Central memory CD8-positive, alpha-beta T cell (primary cell): ENCODE data around the gene UACA.
"Not testable (repeated sequence)": the region's sequence is repeated elsewhere in the genome, so short reads cannot be mapped to it uniquely, and the experiment has no call there.

Experiments used
- ATAC-seq: fragments of 150-1000 bp; cut with Tn5 transposase; replicated peaks from 2 replicates; pipeline ENCODE4 v1.10.0; 2022; ENCODE audit warnings: mild to moderate bottlenecking, moderate FRiP score, moderate number of reproducible peaks; ENCODE audit not compliant: poor library complexity, severe bottlenecking; ENCODE audit errors: extremely low read depth
- DNase-seq, 2 donors: peaks; one replicate each; pipeline ENCODE4 v3.0.0; 2021; ENCODE audit warnings: low spot score in 2 of 2
- H3K27ac Mint-ChIP-seq: one replicate; pipeline ENCODE4 v1.8.0; 2022; ENCODE audit warnings: low read depth, mild to moderate bottlenecking, moderate library complexity, mixed read lengths
- H3K27me3 Mint-ChIP-seq: one replicate; pipeline ENCODE4 v1.8.0; 2022; ENCODE audit warnings: mixed read lengths
- H3K36me3 Mint-ChIP-seq: one replicate; pipeline ENCODE4 v1.8.0; 2022; ENCODE audit warnings: mild to moderate bottlenecking, moderate library complexity, mixed read lengths; ENCODE audit not compliant: insufficient read depth
- H3K4me1 Mint-ChIP-seq: one replicate; pipeline ENCODE4 v1.8.0; 2022; ENCODE audit warnings: mixed read lengths
- H3K4me3 Mint-ChIP-seq: one replicate; pipeline ENCODE4 v1.8.0; 2022; ENCODE audit warnings: mild to moderate bottlenecking, moderate library complexity, mixed read lengths
- H3K9me3 Mint-ChIP-seq: one replicate; pipeline ENCODE4 v1.8.0; 2022; ENCODE audit warnings: mixed read lengths

Gene UACA

DNA sequence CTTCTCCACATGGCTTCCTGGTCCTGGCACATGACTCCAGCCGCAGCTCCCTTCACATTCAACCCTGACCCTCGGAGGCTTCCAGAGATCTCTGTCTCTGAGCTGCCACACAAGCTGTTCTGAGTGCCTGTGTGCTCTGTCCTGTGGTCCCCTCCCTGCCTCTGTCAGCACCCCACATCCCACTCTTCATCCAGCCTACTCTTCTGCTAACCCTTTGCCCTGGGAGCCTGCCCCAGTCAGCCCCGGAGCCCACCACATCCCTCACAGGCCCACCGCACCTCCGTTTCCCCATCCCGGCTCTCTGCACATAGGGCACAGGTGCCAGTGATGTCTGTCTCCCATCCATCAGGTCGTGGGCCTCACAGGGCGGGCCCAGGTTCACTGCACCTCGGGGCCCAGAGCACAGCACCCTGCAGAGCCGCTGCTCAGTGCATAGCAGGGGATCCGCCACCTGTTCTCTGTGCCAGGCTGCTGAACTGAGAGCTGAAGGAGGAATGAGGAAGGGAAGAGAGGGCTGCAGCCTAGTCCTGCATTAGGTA lies 133.6 kb downstream of the UACA start:
- H3K27ac Mint-ChIP-seq, result peak overlapping the region; percentile 8
- DNase-seq (no peak), ATAC-seq (no peak)
- no peaks in the 10 kb centered on the region for H3K9me3 Mint-ChIP-seq
- H3K4me1 Mint-ChIP-seq, result no peaks in the 10 kb centered on the region
- H3K36me3 Mint-ChIP-seq, result no peaks in the 10 kb centered on the region
- H3K27me3 Mint-ChIP-seq, result peaks cover 90% of the 10 kb centered on the region
- no peak overlapping the region for H3K4me3 Mint-ChIP-seq

GRCh38 chr15:70628549-70628896 lies 134.8 kb downstream of the UACA start:
- no peak for ATAC-seq
- Mint-ChIP-seq H3K27ac (no peak overlapping the region), H3K36me3 (no peaks in the 10 kb centered on the region)

DNA sequence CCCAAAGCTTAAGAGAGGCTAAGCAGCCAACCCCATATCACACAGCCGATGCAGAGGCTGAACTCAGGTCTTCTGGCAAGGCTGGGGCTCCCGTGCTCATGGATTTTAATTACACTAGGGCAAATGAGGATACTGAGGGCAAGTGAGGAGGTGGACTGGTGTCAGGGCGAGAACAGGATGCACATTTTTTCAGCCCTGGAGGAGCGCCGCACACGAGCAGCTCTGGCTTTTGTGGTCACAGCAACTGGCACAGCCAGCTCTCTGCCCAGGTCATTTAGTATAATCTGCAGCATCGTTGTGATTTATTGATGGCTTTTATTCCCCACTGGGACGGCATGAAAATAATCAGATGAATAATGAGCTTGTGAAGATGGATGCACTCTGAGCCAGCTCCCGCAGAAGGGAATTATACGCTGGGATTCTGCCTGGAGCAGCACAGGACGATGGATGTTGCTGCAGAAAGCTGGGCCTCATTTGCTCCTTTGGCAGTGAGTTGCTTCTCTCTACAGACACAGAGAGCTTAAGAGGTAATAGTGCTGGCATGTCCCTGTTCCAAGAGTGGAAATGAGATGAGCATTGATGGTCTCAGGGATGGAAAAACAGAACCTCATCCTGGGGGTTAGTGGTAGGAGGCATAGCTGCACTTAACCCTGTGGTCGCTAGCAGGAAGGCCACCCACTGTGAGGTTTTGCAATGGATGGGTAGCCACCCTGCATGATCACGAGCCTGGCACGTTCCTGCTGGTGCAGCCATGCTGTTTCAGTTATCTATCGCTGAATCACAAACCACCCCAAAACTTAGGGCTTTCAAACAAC lies 135.4 kb downstream of the UACA start:
- DNase-seq, result no peak
- Mint-ChIP-seq H3K4me3 (no peak overlapping the region), H3K4me1 (no peaks in the 10 kb centered on the region), H3K27me3 (peaks cover 83% of the 10 kb centered on the region), H3K27ac (no peak overlapping the region), H3K36me3 (no peaks in the 10 kb centered on the region), H3K9me3 (peaks cover 6% of the 10 kb centered on the region)
- ATAC-seq, result no peak

More at GRCh38 chr15:70628549-70628896, 134.8 kb downstream of the UACA start:
- H3K27me3 Mint-ChIP-seq, result peaks cover 89% of the 10 kb centered on the region
- H3K4me1 Mint-ChIP-seq, result no peaks in the 10 kb centered on the region
- peaks cover 6% of the 10 kb centered on the region for H3K9me3 Mint-ChIP-seq
- H3K4me3 Mint-ChIP-seq, result no peak overlapping the region
- DNase-seq, result no peak

DNA sequence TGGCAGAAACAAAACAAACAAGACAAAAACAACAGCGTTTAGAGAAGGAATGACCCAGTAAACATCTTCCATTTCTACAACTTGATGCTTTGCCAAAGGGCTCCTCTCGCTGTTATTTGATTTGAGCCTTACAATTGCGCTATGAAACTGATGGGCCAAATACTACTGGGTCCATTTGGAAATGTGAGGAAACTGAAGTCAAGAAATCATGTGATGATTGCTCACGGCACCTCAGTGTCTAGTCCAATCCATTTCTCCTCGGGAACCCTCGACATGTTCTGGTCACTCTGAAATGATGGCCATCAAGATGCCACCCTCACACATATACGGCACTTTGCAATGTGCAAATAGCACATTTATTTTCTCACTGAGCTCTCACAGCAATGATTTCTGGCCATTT lies 136.0 kb downstream of the UACA start:
- no peaks in the 10 kb centered on the region for H3K4me1 Mint-ChIP-seq
- DNase-seq (no peak), ATAC-seq (no peak)
- H3K36me3 Mint-ChIP-seq, result no peaks in the 10 kb centered on the region
- H3K9me3 Mint-ChIP-seq, result peaks cover 6% of the 10 kb centered on the region
- H3K27ac Mint-ChIP-seq, result no peak overlapping the region
- H3K4me3 Mint-ChIP-seq, result no peak overlapping the region
- peaks cover 81% of the 10 kb centered on the region for H3K27me3 Mint-ChIP-seq

DNA sequence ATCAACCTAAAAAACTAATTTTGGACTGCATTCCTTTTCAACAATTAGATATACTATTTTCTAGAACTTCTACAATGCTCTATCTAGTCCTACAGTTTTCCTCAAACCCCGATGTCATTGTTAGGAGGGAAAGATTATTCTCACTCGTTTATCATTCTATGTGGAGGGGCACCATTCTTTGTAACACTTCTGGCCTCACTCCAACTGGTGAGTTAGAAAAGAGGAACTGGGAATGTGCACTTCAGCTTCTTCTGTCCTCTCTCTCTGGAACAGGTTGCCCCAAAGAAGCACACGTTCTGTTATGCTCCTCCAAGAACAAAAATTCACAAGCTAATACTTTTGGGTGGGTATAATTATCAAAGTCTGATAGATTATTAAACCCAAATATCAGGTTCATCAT lies 137.9 kb downstream of the UACA start:
- H3K4me1 Mint-ChIP-seq, result no peaks in the 10 kb centered on the region

GRCh38 chr15:70625011-70625410 lies 138.3 kb downstream of the UACA start:
- ATAC-seq (no peak), DNase-seq (no peak)
- peaks cover 74% of the 10 kb centered on the region for H3K27me3 Mint-ChIP-seq
- no peak overlapping the region for H3K4me3 Mint-ChIP-seq
- no peaks in the 10 kb centered on the region for H3K36me3 Mint-ChIP-seq
- peaks cover 6% of the 10 kb centered on the region for H3K9me3 Mint-ChIP-seq
- H3K4me1 Mint-ChIP-seq, result no peaks in the 10 kb centered on the region
- H3K27ac Mint-ChIP-seq, result no peak overlapping the region

More for the DNA sequence above, 137.9 kb downstream of the UACA start:
- Mint-ChIP-seq H3K9me3 (peaks cover 6% of the 10 kb centered on the region), H3K27me3 (peaks cover 73% of the 10 kb centered on the region), H3K4me3 (no peak overlapping the region), H3K36me3 (no peaks in the 10 kb centered on the region), H3K27ac (no peak overlapping the region)
- DNase-seq (no peak), ATAC-seq (no peak)

DNA sequence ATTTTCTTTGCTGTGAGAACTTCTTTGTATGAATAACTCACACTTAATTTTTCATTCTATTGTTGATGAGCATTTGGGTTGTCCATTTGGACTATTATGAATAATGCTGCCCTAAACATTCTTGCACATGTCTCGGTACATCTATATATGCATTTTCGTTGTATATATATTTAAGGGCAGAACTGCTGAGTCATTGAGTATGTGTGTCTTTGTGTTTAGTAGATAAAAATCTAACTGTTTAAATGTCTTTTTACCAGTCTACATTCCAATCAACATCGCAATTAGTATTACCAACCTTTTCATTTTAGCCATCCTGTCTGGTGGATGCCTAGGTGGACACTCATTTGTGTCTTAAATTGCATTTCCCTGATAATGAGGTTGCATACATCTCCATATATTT lies 144.4 kb downstream of the UACA start:
- DNase-seq, result no peak
- no peak for ATAC-seq
- H3K27ac Mint-ChIP-seq, result no peak overlapping the region
- no peak overlapping the region for H3K4me3 Mint-ChIP-seq
- no peaks in the 10 kb centered on the region for H3K4me1 Mint-ChIP-seq
- no peaks in the 10 kb centered on the region for H3K36me3 Mint-ChIP-seq
- peaks cover 5% of the 10 kb centered on the region for H3K9me3 Mint-ChIP-seq
- peaks cover 74% of the 10 kb centered on the region for H3K27me3 Mint-ChIP-seq

GRCh38 chr15:70617911-70618287 lies 145.5 kb downstream of the UACA start:
- Mint-ChIP-seq H3K27ac (no peak overlapping the region), H3K9me3 (no peaks in the 10 kb centered on the region), H3K4me1 (no peaks in the 10 kb centered on the region), H3K4me3 (no peak overlapping the region), H3K36me3 (no peaks in the 10 kb centered on the region), H3K27me3 (peaks cover 81% of the 10 kb centered on the region)
- ATAC-seq (no peak), DNase-seq (peak in 1 of 2 donors; percentile 8)

DNA sequence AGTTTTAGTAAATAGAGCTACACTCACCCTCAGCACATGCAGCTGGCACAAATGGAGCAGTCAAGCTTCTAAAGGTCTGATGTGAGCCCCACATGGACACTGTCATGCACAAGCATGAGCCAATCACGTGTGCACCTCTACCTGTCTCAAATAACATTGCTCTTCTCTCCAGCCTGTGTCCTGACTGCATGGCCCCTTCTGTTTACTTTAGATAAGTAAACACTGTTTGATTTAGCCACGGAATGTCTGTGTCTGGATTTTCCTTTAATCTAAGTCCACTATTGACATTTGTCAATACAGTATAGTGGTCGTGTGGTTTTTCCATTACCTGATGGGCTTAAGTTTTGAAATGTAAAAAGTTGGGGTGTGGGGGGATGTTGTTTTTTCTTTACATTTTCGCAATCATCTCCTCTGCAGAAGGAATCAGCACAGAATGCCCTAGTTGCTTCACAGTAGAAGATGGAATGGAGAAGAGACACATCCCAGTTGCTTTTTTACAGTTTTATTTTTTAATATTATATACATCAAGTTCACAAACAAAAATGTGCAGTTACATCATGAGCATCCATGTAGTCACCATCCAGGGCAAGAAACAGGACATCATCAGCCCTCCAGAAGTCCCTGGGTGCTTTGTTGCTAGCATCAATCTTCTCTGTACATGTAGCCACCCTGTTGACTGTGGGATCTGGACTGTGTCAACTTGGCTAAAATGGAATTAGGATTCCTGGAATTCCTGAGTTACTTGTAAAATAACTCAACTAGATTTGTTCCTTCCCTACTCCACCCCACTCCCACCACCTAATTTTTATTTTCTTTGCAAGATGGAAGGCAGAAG lies 146.1 kb downstream of the UACA start:
- no peak for ATAC-seq
- no peak overlapping the region for H3K4me3 Mint-ChIP-seq
- no peaks in the 10 kb centered on the region for H3K36me3 Mint-ChIP-seq
- H3K9me3 Mint-ChIP-seq, result no peaks in the 10 kb centered on the region
- peaks cover 82% of the 10 kb centered on the region for H3K27me3 Mint-ChIP-seq
- no peak overlapping the region for H3K27ac Mint-ChIP-seq
- no peaks in the 10 kb centered on the region for H3K4me1 Mint-ChIP-seq
- DNase-seq, result no peak

DNA sequence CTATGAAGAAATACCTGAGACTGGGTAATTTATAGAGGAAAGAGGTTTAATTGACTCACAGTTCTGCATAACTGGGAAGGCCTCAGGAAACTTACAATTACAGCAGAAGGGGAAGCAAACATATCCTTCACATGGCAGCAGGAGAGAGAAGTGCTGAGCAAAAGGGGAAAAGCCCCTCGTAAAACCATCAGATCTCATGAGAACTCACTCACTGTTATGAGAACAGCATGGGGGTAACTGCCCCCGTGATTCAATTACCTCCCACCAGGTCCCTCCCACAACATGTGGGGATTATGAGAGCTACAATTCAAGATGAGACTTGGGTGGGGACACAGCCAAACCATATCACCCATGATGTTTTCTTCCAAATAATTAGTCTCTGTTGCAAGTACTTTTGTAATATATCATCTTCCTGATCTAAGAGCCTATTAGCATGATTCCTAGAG lies 147.0 kb downstream of the UACA start:
- not testable (repeated sequence) for ATAC-seq, H3K9me3 Mint-ChIP-seq, H3K4me3 Mint-ChIP-seq, H3K27ac Mint-ChIP-seq, DNase-seq, H3K4me1 Mint-ChIP-seq, H3K36me3 Mint-ChIP-seq
- H3K27me3 Mint-ChIP-seq, result peaks cover 80% of the 10 kb centered on the region

- peaks cover 73% of the 10 kb centered on the region for H3K27me3 Mint-ChIP-seq
- H3K9me3 Mint-ChIP-seq, result no peaks in the 10 kb centered on the region
- ATAC-seq (no peak), DNase-seq (peak in 1 of 2 donors; percentile 9)
- H3K4me3 Mint-ChIP-seq, result no peak overlapping the region
- H3K36me3 Mint-ChIP-seq, result peaks cover 1% of the 10 kb centered on the region
- no peak overlapping the region for H3K27ac Mint-ChIP-seq
- no peaks in the 10 kb centered on the region for H3K4me1 Mint-ChIP-seq
Measured at GRCh38 chr15:70615435-70616310, 147.7 kb downstream of the UACA start.

GRCh38 chr15:70614221-70614620 lies 149.1 kb downstream of the UACA start:
- Mint-ChIP-seq H3K4me3 (no peak overlapping the region), H3K27me3 (peaks cover 59% of the 10 kb centered on the region), H3K27ac (no peak overlapping the region), H3K9me3 (no peaks in the 10 kb centered on the region), H3K4me1 (no peaks in the 10 kb centered on the region), H3K36me3 (peaks cover 1% of the 10 kb centered on the region)
- no peak for ATAC-seq
- DNase-seq, result no peak
